Mononuclear cell (primary cell): ENCODE data around the gene ATP2C2. TPM values are rescaled to one million over a fixed set of nuclear protein-coding genes. Genes with fewer than 3 reads are reported as not detected.

ENCODE experiments used
- H3K27me3 ChIP-seq: 2 replicates; pipeline ENCODE4 v1.6.0; 2011; ENCODE audit warnings: low read length, control low read depth; ENCODE audit not compliant: insufficient read depth
- H3K4me1 ChIP-seq: 2 replicates; pipeline ENCODE4 v1.5.1; 2011; ENCODE audit warnings: mild to moderate bottlenecking, low read length, control low read depth; ENCODE audit not compliant: insufficient read depth
- H3K4me3 ChIP-seq: 2 replicates; pipeline ENCODE4 v1.5.1; 2011; ENCODE audit warnings: mild to moderate bottlenecking, low read length, moderate library complexity
- H3K9me3 ChIP-seq: 2 replicates; pipeline ENCODE4 v1.5.1; 2011; ENCODE audit warnings: low read depth, mild to moderate bottlenecking, control low read depth, low read length
- total RNA-seq: library from RNA; depleted of rRNA; stranded (reverse); fragments of >200 nt; gene quantifications from one replicate; pipeline ENCODE4 v1.2.3, GENCODE V29; 2012

ATP2C2 gene
- total RNA-seq, 1 donor = not detected

GRCh38 chr16:84463221-84463620, 94.9 kb downstream of the ATP2C2 start:
- H3K4me1 ChIP-seq = no peaks in the 10 kb centered on the region
- no peak overlapping the region for H3K4me3 ChIP-seq
- H3K27me3 ChIP-seq = no peaks in the 10 kb centered on the region
- H3K9me3 ChIP-seq = peaks cover 13% of the 10 kb centered on the region

- H3K4me3 ChIP-seq = no peak overlapping the region
- peaks cover 13% of the 10 kb centered on the region for H3K9me3 ChIP-seq
- H3K27me3 ChIP-seq = no peaks in the 10 kb centered on the region
- H3K4me1 ChIP-seq = no peaks in the 10 kb centered on the region
Observed at GRCh38 chr16:84464116-84464515, 95.8 kb downstream of the ATP2C2 start.

- H3K4me1 ChIP-seq = no peaks in the 10 kb centered on the region
- no peaks in the 10 kb centered on the region for H3K27me3 ChIP-seq
- peaks cover 13% of the 10 kb centered on the region for H3K9me3 ChIP-seq
- H3K4me3 ChIP-seq = no peak overlapping the region
Observed at GRCh38 chr16:84465154-84465553, 96.8 kb downstream of the ATP2C2 start.

DNA sequence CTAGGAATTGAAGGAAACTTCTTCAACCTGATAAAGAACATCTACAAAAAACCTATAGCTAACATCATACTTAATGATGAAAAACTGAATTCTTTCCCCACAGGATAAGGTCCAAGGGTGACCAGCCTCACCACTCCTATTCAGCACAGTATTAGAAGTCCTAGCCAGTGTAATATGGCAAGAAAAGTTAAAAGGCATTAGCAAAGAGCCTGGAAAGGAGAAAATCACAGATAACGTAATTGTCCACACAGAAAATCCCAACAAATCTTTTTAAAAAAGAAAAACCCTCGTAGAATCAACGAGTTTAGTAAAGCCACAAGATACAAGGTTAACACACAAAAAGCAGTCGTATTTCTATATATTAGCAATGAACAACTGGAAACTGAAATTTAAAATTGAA, 98.4 kb downstream of the ATP2C2 start:
- Histone ChIP-seq H3K4me3 (no peak overlapping the region), H3K9me3 (peaks cover 13% of the 10 kb centered on the region), H3K27me3 (no peaks in the 10 kb centered on the region), H3K4me1 (no peaks in the 10 kb centered on the region)

DNA sequence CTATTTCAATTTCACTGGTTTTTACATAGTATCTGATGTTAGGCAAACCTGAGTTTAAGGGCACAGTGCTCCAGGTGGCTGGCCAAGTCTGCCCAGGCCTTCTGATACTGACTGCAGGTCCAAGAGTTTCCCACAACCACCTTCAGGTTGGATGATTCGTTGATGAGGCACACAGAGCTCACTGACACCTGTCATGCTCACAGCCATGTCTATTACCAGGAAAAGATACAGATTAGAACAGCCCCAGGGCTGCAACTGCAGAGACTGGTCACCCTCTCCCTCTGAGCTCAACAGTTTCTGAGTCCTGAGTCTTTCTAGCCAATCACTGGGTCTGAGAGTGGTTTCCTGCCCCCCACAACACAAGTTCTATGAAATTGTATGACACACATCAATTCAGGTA, 98.9 kb downstream of the ATP2C2 start:
- Histone ChIP-seq H3K4me3 (no peak overlapping the region), H3K4me1 (no peaks in the 10 kb centered on the region), H3K9me3 (peaks cover 13% of the 10 kb centered on the region), H3K27me3 (no peaks in the 10 kb centered on the region)

- H3K4me3 ChIP-seq = no peak overlapping the region
- H3K27me3 ChIP-seq = no peaks in the 10 kb centered on the region
- H3K4me1 ChIP-seq = no peaks in the 10 kb centered on the region
- peaks cover 13% of the 10 kb centered on the region for H3K9me3 ChIP-seq
Observed at GRCh38 chr16:84467709-84468108, 99.4 kb downstream of the ATP2C2 start.

- Histone ChIP-seq H3K27me3 (no peaks in the 10 kb centered on the region), H3K4me3 (no peak overlapping the region)
Observed at GRCh38 chr16:84471316-84471715, 103.0 kb downstream of the ATP2C2 start.

GRCh38 chr16:84471966-84472365, 103.6 kb downstream of the ATP2C2 start:
- Histone ChIP-seq H3K9me3 (peaks cover 3% of the 10 kb centered on the region), H3K4me1 (no peaks in the 10 kb centered on the region), H3K27me3 (no peaks in the 10 kb centered on the region), H3K4me3 (no peak overlapping the region)

More at GRCh38 chr16:84471316-84471715, 103.0 kb downstream of the ATP2C2 start:
- no peaks in the 10 kb centered on the region for H3K4me1 ChIP-seq
- H3K9me3 ChIP-seq = peaks cover 10% of the 10 kb centered on the region

GRCh38 chr16:84475643-84476240, 107.4 kb downstream of the ATP2C2 start:
- Histone ChIP-seq H3K27me3 (no peaks in the 10 kb centered on the region), H3K9me3 (no peaks in the 10 kb centered on the region), H3K4me3 (no peak overlapping the region), H3K4me1 (no peaks in the 10 kb centered on the region)

- Histone ChIP-seq H3K27me3 (no peaks in the 10 kb centered on the region), H3K4me3 (no peak overlapping the region), H3K9me3 (no peaks in the 10 kb centered on the region), H3K4me1 (no peaks in the 10 kb centered on the region)
Observed at GRCh38 chr16:84476401-84476800, 108.1 kb downstream of the ATP2C2 start.

DNA sequence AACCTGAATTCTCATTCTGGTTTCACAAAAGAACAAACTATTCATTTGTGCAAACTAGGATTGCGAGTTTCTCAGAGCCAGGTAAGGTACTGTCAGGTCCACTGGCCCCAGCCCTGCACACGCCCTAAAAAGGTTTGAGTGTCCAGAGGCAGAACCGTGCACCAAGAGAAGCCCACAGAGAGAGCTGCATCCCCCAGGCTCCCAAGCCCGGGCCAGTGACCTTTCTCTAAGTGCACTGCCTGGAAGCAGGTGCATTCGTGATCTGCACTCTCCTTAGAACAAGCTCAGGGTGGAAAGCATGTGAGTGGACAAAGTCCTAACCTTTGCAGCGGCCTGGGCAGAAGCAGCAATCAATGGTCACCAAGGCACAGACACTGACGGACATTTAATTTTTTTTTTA, 109.3 kb downstream of the ATP2C2 start:
- Histone ChIP-seq H3K4me3 (no peak overlapping the region), H3K27me3 (no peaks in the 10 kb centered on the region), H3K4me1 (no peaks in the 10 kb centered on the region), H3K9me3 (no peaks in the 10 kb centered on the region)

GRCh38 chr16:84478172-84478947, 110.0 kb downstream of the ATP2C2 start:
- H3K27me3 ChIP-seq = no peaks in the 10 kb centered on the region
- H3K4me3 ChIP-seq = no peak overlapping the region
- H3K9me3 ChIP-seq = no peaks in the 10 kb centered on the region
- no peaks in the 10 kb centered on the region for H3K4me1 ChIP-seq

DNA sequence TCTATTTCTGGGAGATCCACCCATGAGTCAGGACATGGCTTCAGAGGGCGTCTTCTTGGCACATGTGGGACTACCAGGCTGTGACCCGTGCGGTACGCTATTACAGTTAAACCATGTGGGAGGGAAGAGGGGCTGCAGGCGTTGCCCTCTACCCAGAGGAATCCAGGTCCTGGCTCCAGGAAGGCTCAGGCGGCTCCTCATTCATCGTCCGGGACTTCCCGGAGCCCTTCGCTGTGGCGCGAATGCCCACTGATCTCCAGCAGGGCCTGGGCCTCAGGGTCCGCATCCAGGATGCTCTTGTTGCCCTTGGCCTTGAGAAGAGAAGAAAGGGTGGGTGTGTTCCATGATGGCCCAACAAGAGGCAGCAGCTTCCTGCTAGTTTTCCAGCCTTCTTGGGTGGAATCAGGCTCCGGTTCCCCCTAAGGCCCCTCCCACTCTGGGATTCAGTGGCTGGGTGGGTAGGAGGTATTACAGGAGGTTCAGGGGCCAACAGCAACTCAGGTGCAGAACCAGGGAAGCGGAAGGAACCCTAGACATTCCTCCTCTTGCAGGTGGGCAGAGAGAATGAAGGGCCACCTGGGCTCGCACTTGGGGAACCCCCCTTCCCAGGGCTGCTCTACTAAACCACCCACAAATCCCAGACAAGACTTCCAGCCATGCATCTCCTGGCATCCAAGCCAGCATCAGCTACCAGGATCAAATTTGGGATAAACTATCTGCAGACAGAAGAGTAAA, 111.5 kb downstream of the ATP2C2 start:
- no peaks in the 10 kb centered on the region for H3K9me3 ChIP-seq
- H3K4me3 ChIP-seq = no peak overlapping the region
- no peaks in the 10 kb centered on the region for H3K27me3 ChIP-seq
- H3K4me1 ChIP-seq = no peaks in the 10 kb centered on the region

DNA sequence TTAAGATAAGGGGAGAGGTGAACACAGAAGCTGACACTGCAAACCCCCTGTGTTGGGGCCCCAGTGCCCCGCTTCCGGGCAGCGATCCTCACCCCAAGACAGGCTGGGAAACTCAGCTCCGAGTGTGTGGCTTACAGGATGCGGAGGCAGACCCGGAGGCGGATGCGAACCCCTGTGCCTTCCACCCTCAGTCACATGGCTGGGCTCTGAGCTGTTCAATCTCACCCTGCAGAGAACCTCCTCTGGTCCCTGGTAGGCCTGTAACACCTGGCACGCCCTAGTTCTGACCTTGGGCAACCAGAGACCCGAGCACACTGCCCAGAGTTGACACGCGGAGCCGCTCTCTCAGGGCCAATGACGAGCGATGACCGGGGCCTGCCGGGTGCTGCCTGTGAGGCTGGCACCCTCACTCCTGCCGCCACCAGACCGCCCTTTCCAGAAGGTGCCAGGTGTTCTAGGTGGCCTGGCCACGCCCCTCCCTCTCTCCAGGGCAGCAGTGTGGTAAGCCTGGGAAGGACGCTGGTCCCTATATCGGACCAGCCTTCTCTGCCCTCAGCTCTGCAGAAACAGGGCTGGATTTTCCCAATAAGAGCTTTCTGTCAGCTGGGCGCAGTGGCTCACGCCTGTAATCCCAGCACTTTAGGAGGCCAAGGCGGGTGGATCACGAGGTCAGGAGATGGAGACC, 112.9 kb downstream of the ATP2C2 start:
- Histone ChIP-seq H3K27me3 (no peaks in the 10 kb centered on the region), H3K4me1 (no peaks in the 10 kb centered on the region), H3K9me3 (no peaks in the 10 kb centered on the region), H3K4me3 (no peak overlapping the region)
